ENCODE measurements around the gene OR9A2.
"Not testable (repeated sequence)": the region's sequence is repeated elsewhere in the genome, so short reads cannot be mapped to it uniquely, and the experiment has no call there.

Gene OR9A2

GRCh38 chr7:142984297-142984696 lies 42.6 kb downstream of the OR9A2 start:
- Histone ChIP-seq H3K36me3 (ENCODE audit: control insufficient read depth, insufficient read depth, low read length) (no peaks in the 10 kb centered on the region), H3K4me3 (ENCODE audit: insufficient read depth, low read depth, low read length) (no peak overlapping the region), H3K9me3 (ENCODE audit: control insufficient read depth, low read length) (no peaks in the 10 kb centered on the region), H3K27me3 (ENCODE audit: control insufficient read depth, insufficient read depth, low read length, poor library complexity, severe bottlenecking) (no peaks in the 10 kb centered on the region), H3K27ac (ENCODE audit: insufficient read depth, low read depth, low read length, poor library complexity, severe bottlenecking) (no peak overlapping the region), H3K4me1 (ENCODE audit: control insufficient read depth, insufficient read depth, low read length) (no peaks in the 10 kb centered on the region)
- WGBS, 2 experiments, result 93 to 100% methylated on average over 1 of the region's 1 CpG

GRCh38 chr7:142983825-142984224 lies 43.1 kb downstream of the OR9A2 start:
- Histone ChIP-seq H3K9me3 (ENCODE audit: control insufficient read depth, low read length) (no peaks in the 10 kb centered on the region), H3K4me3 (ENCODE audit: insufficient read depth, low read depth, low read length) (no peak overlapping the region), H3K36me3 (ENCODE audit: control insufficient read depth, insufficient read depth, low read length) (no peaks in the 10 kb centered on the region), H3K27me3 (ENCODE audit: control insufficient read depth, insufficient read depth, low read length, poor library complexity, severe bottlenecking) (no peaks in the 10 kb centered on the region), H3K4me1 (ENCODE audit: control insufficient read depth, insufficient read depth, low read length) (no peaks in the 10 kb centered on the region), H3K27ac (ENCODE audit: insufficient read depth, low read depth, low read length, poor library complexity, severe bottlenecking) (no peak overlapping the region)
- WGBS, 2 experiments, result 85 to 95% methylated on average over 1 of the region's 1 CpG

GRCh38 chr7:142978402-142978801 lies 48.5 kb downstream of the OR9A2 start:
- 85 to 89% methylated on average over 4 of the region's 4 CpGs for WGBS, 2 experiments
- H3K36me3 ChIP-seq (ENCODE audit: control insufficient read depth, insufficient read depth, low read length); H3K4me3 ChIP-seq (ENCODE audit: insufficient read depth, low read depth, low read length); H3K27ac ChIP-seq (ENCODE audit: insufficient read depth, low read depth, low read length, poor library complexity, severe bottlenecking); H3K9me3 ChIP-seq (ENCODE audit: control insufficient read depth, low read length); H3K4me1 ChIP-seq (ENCODE audit: control insufficient read depth, insufficient read depth, low read length); H3K27me3 ChIP-seq (ENCODE audit: control insufficient read depth, insufficient read depth, low read length, poor library complexity, severe bottlenecking): not testable (repeated sequence)

All from ectodermal cell (in vitro differentiated cells).